ENCODE measurements around the gene RPL7L1. TPM values are rescaled to one million over a fixed set of nuclear protein-coding genes. Genes with fewer than 3 reads are reported as not detected.

Gene RPL7L1
- total and polyA plus RNA-seq, 2 donors: 48.8 to 96.9 TPM

GRCh38 chr6:42929821-42930360 lies 50.5 kb downstream of the RPL7L1 start:
- H3K27ac ChIP-seq (ENCODE audit: low read depth): peak overlapping the region; percentile 79
- peak overlapping the region; percentile 62 for H3K4me3 ChIP-seq (ENCODE audit: low read depth, low read length)
- DNase-seq (ENCODE audit: extremely low spot score): peak; percentile 33
- H3K4me1 ChIP-seq (ENCODE audit: insufficient read depth): no peaks in the 10 kb centered on the region
- no peaks in the 10 kb centered on the region for H3K36me3 ChIP-seq (ENCODE audit: insufficient read depth)
- WGBS: 1% methylated on average over 16 of the region's 16 CpGs

- no peak overlapping the region for H3K27ac ChIP-seq (ENCODE audit: low read depth)
- peaks cover 7% of the 10 kb centered on the region for H3K36me3 ChIP-seq (ENCODE audit: insufficient read depth)
- DNase-seq (ENCODE audit: extremely low spot score): no peak
- H3K4me3 ChIP-seq (ENCODE audit: low read depth, low read length): no peak overlapping the region
- WGBS: 90% methylated on average over 3 of the region's 3 CpGs
- no peaks in the 10 kb centered on the region for H3K4me1 ChIP-seq (ENCODE audit: insufficient read depth)
These were observed 53.0 kb downstream of the RPL7L1 start for GRCh38 chr6:42932412-42932811.

GRCh38 chr6:42933205-42933604 lies 53.8 kb downstream of the RPL7L1 start:
- Histone ChIP-seq H3K36me3 (ENCODE audit: insufficient read depth) (peaks cover 7% of the 10 kb centered on the region), H3K4me3 (ENCODE audit: low read depth, low read length) (no peak overlapping the region), H3K27ac (ENCODE audit: low read depth) (no peak overlapping the region), H3K4me1 (ENCODE audit: insufficient read depth) (no peaks in the 10 kb centered on the region)
- DNase-seq (ENCODE audit: extremely low spot score): no peak
- 68% methylated on average over 3 of the region's 3 CpGs for WGBS

GRCh38 chr6:42935322-42935721 lies 55.9 kb downstream of the RPL7L1 start:
- 67% methylated on average over 7 of the region's 7 CpGs for WGBS
- H3K27ac ChIP-seq (ENCODE audit: low read depth): no peak overlapping the region
- no peak for DNase-seq (ENCODE audit: extremely low spot score)
- H3K36me3 ChIP-seq (ENCODE audit: insufficient read depth): peaks cover 7% of the 10 kb centered on the region
- no peaks in the 10 kb centered on the region for H3K4me1 ChIP-seq (ENCODE audit: insufficient read depth)
- H3K4me3 ChIP-seq (ENCODE audit: low read depth, low read length): no peak overlapping the region

- no peak for DNase-seq (ENCODE audit: extremely low spot score)
- H3K36me3 ChIP-seq (ENCODE audit: insufficient read depth): peaks cover 7% of the 10 kb centered on the region
These were observed 57.0 kb downstream of the RPL7L1 start for GRCh38 chr6:42936398-42936797.

GRCh38 chr6:42937548-42938427 lies 58.4 kb downstream of the RPL7L1 start:
- H3K27ac ChIP-seq (ENCODE audit: low read depth): no peak overlapping the region
- 92% methylated on average over 13 of the region's 13 CpGs for WGBS
- H3K36me3 ChIP-seq (ENCODE audit: insufficient read depth): peaks cover 7% of the 10 kb centered on the region
- no peak overlapping the region for H3K4me3 ChIP-seq (ENCODE audit: low read depth, low read length)
- no peak for DNase-seq (ENCODE audit: extremely low spot score)
- H3K4me1 ChIP-seq (ENCODE audit: insufficient read depth): no peaks in the 10 kb centered on the region

More at GRCh38 chr6:42936398-42936797, 57.0 kb downstream of the RPL7L1 start:
- 92% methylated on average over 11 of the region's 11 CpGs for WGBS
- H3K27ac ChIP-seq (ENCODE audit: low read depth): no peak overlapping the region
- H3K4me3 ChIP-seq (ENCODE audit: low read depth, low read length): no peak overlapping the region
- no peaks in the 10 kb centered on the region for H3K4me1 ChIP-seq (ENCODE audit: insufficient read depth)

GRCh38 chr6:42938428-42938796 lies 59.0 kb downstream of the RPL7L1 start:
- peaks cover 7% of the 10 kb centered on the region for H3K36me3 ChIP-seq (ENCODE audit: insufficient read depth)
- H3K27ac ChIP-seq (ENCODE audit: low read depth): no peak overlapping the region
- WGBS: 85% methylated on average over 5 of the region's 5 CpGs
- no peak for DNase-seq (ENCODE audit: extremely low spot score)
- H3K4me1 ChIP-seq (ENCODE audit: insufficient read depth): no peaks in the 10 kb centered on the region
- no peak overlapping the region for H3K4me3 ChIP-seq (ENCODE audit: low read depth, low read length)

GRCh38 chr6:42938987-42939809 lies 59.8 kb downstream of the RPL7L1 start:
- H3K27ac ChIP-seq (ENCODE audit: low read depth): no peak overlapping the region
- WGBS: 84% methylated on average over 9 of the region's 9 CpGs
- H3K4me1 ChIP-seq (ENCODE audit: insufficient read depth): no peaks in the 10 kb centered on the region
- H3K4me3 ChIP-seq (ENCODE audit: low read depth, low read length): no peak overlapping the region
- peaks cover 7% of the 10 kb centered on the region for H3K36me3 ChIP-seq (ENCODE audit: insufficient read depth)
- DNase-seq (ENCODE audit: extremely low spot score): no peak

Other genes starting within 250 kb of the RPL7L1 start
- gene PRPH2, start 157.0 kb upstream of the RPL7L1 start, total RNA-seq: 5.1 TPM
- 1.1 TPM for gene PRPH2, start 157.0 kb upstream of the RPL7L1 start, polyA plus RNA-seq
- 31.4 TPM for gene TBCC, start 133.5 kb upstream of the RPL7L1 start, total RNA-seq
- 29.8 TPM for gene TBCC, start 133.5 kb upstream of the RPL7L1 start, polyA plus RNA-seq
- gene BICRAL, start 97.6 kb upstream of the RPL7L1 start, total RNA-seq: 16.2 TPM
- gene BICRAL, start 97.6 kb upstream of the RPL7L1 start, polyA plus RNA-seq: 12.3 TPM
- not detected for gene PTCRA, start 36.4 kb downstream of the RPL7L1 start, total RNA-seq
- gene PTCRA, start 36.4 kb downstream of the RPL7L1 start, polyA plus RNA-seq: not detected
- gene CNPY3, start 49.9 kb downstream of the RPL7L1 start, total RNA-seq: 15.8 TPM
- 43.8 TPM for gene CNPY3, start 49.9 kb downstream of the RPL7L1 start, polyA plus RNA-seq
- gene GNMT, start 81.1 kb downstream of the RPL7L1 start, total RNA-seq: 0.42 TPM
- 0.52 TPM for gene GNMT, start 81.1 kb downstream of the RPL7L1 start, polyA plus RNA-seq
- gene PEX6, start 99.6 kb downstream of the RPL7L1 start, total RNA-seq: 12.2 TPM
- gene PEX6, start 99.6 kb downstream of the RPL7L1 start, polyA plus RNA-seq: 18.9 TPM
- gene PPP2R5D, start 105.0 kb downstream of the RPL7L1 start, total RNA-seq: 30.1 TPM
- gene PPP2R5D, start 105.0 kb downstream of the RPL7L1 start, polyA plus RNA-seq: 43.0 TPM
- 29.1 TPM for gene MEA1, start 134.3 kb downstream of the RPL7L1 start, total RNA-seq
- gene MEA1, start 134.3 kb downstream of the RPL7L1 start, polyA plus RNA-seq: 87.7 TPM
- 75.8 TPM for gene KLHDC3, start 134.6 kb downstream of the RPL7L1 start, total RNA-seq
- 90.4 TPM for gene KLHDC3, start 134.6 kb downstream of the RPL7L1 start, polyA plus RNA-seq
- gene RRP36, start 142.0 kb downstream of the RPL7L1 start, total RNA-seq: 37.1 TPM
- 38.1 TPM for gene RRP36, start 142.0 kb downstream of the RPL7L1 start, polyA plus RNA-seq
- gene CUL7, start 174.2 kb downstream of the RPL7L1 start, total RNA-seq: 26.5 TPM
- 10.8 TPM for gene CUL7, start 174.2 kb downstream of the RPL7L1 start, polyA plus RNA-seq
- 9.3 TPM for gene MRPL2, start 179.8 kb downstream of the RPL7L1 start, total RNA-seq
- 61.6 TPM for gene MRPL2, start 179.8 kb downstream of the RPL7L1 start, polyA plus RNA-seq
- 17.1 TPM for gene KLC4, start 180.0 kb downstream of the RPL7L1 start, total RNA-seq
- gene KLC4, start 180.0 kb downstream of the RPL7L1 start, polyA plus RNA-seq: 31.9 TPM
- 89.6 TPM for gene PTK7, start 196.7 kb downstream of the RPL7L1 start, total RNA-seq
- 49.6 TPM for gene PTK7, start 196.7 kb downstream of the RPL7L1 start, polyA plus RNA-seq

All from urinary bladder (tissue), 4 donors.